ENCODE results near the gene FBLN2. TPM values are rescaled to one million over a fixed set of nuclear protein-coding genes. Genes with fewer than 3 reads are reported as not detected.
"Not testable (repeated sequence)": the region's sequence is repeated elsewhere in the genome, so short reads cannot be mapped to it uniquely, and the experiment has no call there.

The FBLN2 gene
- under 1 TPM; 0.15 to 0.55 TPM for total RNA-seq

GRCh38 chr3:13548696-13549622 is at the start of gene FBLN2:
FBLN2 (plus strand) TSS chr3:13549125; CDS start chr3:13570356, 21,231 bp downstream.
- POLR2A ChIA-PET = no interaction called here
- CTCF ChIA-PET = interaction anchor here (0.8 kb wide), 1 partner anchor 92 kb away, joined by 3 read pairs; no protein-coding TSS in a partner anchor

- POLR2A ChIA-PET = not testable (repeated sequence)
- CTCF ChIA-PET = interaction anchor here (5.6 kb wide), 1 partner anchor 151 kb away, joined by 114 read pairs; no protein-coding TSS in a partner anchor
Measured at GRCh38 chr3:13499246-13499645, 49.7 kb upstream of the FBLN2 start.

GRCh38 chr3:13500133-13500885 is 48.6 kb upstream of the FBLN2 start:
- ChIA-PET POLR2A (no interaction called here), CTCF (interaction anchor here (1.0 to 1.4 kb wide), 4 partner anchors 146 to 157 kb away, joined by 3 to 11 read pairs (median 6); no protein-coding TSS in a partner anchor)

- CTCF ChIA-PET = interaction anchor here (1.0 to 1.4 kb wide), 4 partner anchors 145 to 156 kb away, joined by 3 to 11 read pairs (median 6); no protein-coding TSS in a partner anchor
Measured at GRCh38 chr3:13501056-13501455, 47.9 kb upstream of the FBLN2 start.

GRCh38 chr3:13501521-13501920 is 47.4 kb upstream of the FBLN2 start:
- POLR2A ChIA-PET = no interaction called here
- CTCF ChIA-PET = interaction anchor here (1.3 kb wide), 1 partner anchor 145 kb away, joined by 4 read pairs; no protein-coding TSS in a partner anchor

More at GRCh38 chr3:13501056-13501455, 47.9 kb upstream of the FBLN2 start:
- POLR2A ChIA-PET = no interaction called here

- CTCF ChIA-PET = no interaction called here
- POLR2A ChIA-PET = no interaction called here
Measured at GRCh38 chr3:13501958-13502790, 46.8 kb upstream of the FBLN2 start.

GRCh38 chr3:13502791-13503060 is 46.2 kb upstream of the FBLN2 start:
- CTCF ChIA-PET = no interaction called here

GRCh38 chr3:13504161-13504831 is 44.6 kb upstream of the FBLN2 start:
- POLR2A ChIA-PET = no interaction called here
- CTCF ChIA-PET = interaction anchor here (1.1 kb wide), 1 partner anchor 149 kb away, joined by 3 read pairs; no protein-coding TSS in a partner anchor

More at GRCh38 chr3:13502791-13503060, 46.2 kb upstream of the FBLN2 start:
- POLR2A ChIA-PET = no interaction called here

GRCh38 chr3:13505147-13506130 is 43.5 kb upstream of the FBLN2 start:
- ChIA-PET POLR2A (no interaction called here), CTCF (interaction anchor here (1.1 kb wide), 1 partner anchor 9 kb away, joined by 4 read pairs; no protein-coding TSS in a partner anchor)

GRCh38 chr3:13506239-13506638 is 42.7 kb upstream of the FBLN2 start:
- CTCF ChIA-PET = interaction anchor here (1.1 kb wide), 1 partner anchor 10 kb away, joined by 4 read pairs; no protein-coding TSS in a partner anchor
- POLR2A ChIA-PET = no interaction called here

- ChIA-PET POLR2A (no interaction called here), CTCF (interaction anchor here (1.1 kb wide), 1 partner anchor 11 kb away, joined by 4 read pairs; no protein-coding TSS in a partner anchor)
Measured at GRCh38 chr3:13506680-13507079, 42.2 kb upstream of the FBLN2 start.

GRCh38 chr3:13507247-13507569 is 41.7 kb upstream of the FBLN2 start:
- CTCF ChIA-PET = no interaction called here
- POLR2A ChIA-PET = no interaction called here

- ChIA-PET POLR2A (no interaction called here), CTCF (no interaction called here)
Measured at GRCh38 chr3:13507570-13508339, 41.2 kb upstream of the FBLN2 start.

GRCh38 chr3:13508496-13508895 is 40.4 kb upstream of the FBLN2 start:
- POLR2A ChIA-PET = no interaction called here
- CTCF ChIA-PET = no interaction called here

GRCh38 chr3:13509059-13509815 is 39.7 kb upstream of the FBLN2 start:
- ChIA-PET CTCF (no interaction called here), POLR2A (no interaction called here)

GRCh38 chr3:13509816-13510192 is 39.1 kb upstream of the FBLN2 start:
- ChIA-PET CTCF (no interaction called here), POLR2A (no interaction called here)

- ChIA-PET POLR2A (no interaction called here), CTCF (no interaction called here)
Measured at GRCh38 chr3:13512451-13512850, 36.5 kb upstream of the FBLN2 start.
